MM.1S (cell line): ENCODE measurements around the gene ACO2.
"Not testable (repeated sequence)": the region's sequence is repeated elsewhere in the genome, so short reads cannot be mapped to it uniquely, and the experiment has no call there.

Experiments used
- DNase-seq: peaks from one replicate; pipeline ENCODE4 v3.0.0-alpha.2; 2015
- H2AFZ ChIP-seq: fragments of 300-600 bp; sonication (generic); 2 replicates; pipeline ENCODE4 v1.6.0; 2016; ENCODE audit warnings: antibody characterized with exemption, low read length
- H3F3A ChIP-seq: fragments of 300-600 bp; sonication (generic); 2 replicates; pipeline ENCODE4 v1.6.1; 2016; ENCODE audit warnings: mild to moderate bottlenecking, antibody characterized with exemption, low read length, moderate library complexity, mixed read lengths; ENCODE audit not compliant: insufficient read depth
- H3K27ac ChIP-seq: fragments of 300-600 bp; sonication (generic); 2 replicates; pipeline ENCODE4 v1.5.1; 2016; ENCODE audit warnings: mild to moderate bottlenecking, low read length
- H3K27me3 ChIP-seq: fragments of 300-600 bp; sonication (generic); replicated peaks from 2 replicates; pipeline ENCODE4 v1.6.0; 2016; ENCODE audit warnings: low read length; ENCODE audit not compliant: insufficient read depth
- H3K36me3 ChIP-seq: fragments of 300-600 bp; sonication (generic); replicated peaks from 2 replicates; pipeline ENCODE4 v1.6.1; 2016; ENCODE audit warnings: mild to moderate bottlenecking, low read length, mixed read lengths; ENCODE audit not compliant: insufficient read depth
- H3K4me1 ChIP-seq: fragments of 300-600 bp; sonication (generic); 2 replicates; pipeline ENCODE4 v1.6.1; 2016; ENCODE audit warnings: low read length, mixed read lengths
- H3K4me2 ChIP-seq: fragments of 300-600 bp; sonication (generic); 2 replicates; pipeline ENCODE4 v1.6.0; 2016; ENCODE audit warnings: low read depth, low read length
- H3K4me3 ChIP-seq: fragments of 300-600 bp; sonication (generic); 2 replicates; pipeline ENCODE4 v1.5.1; 2016; ENCODE audit warnings: low read length, mixed read lengths
- H3K79me2 ChIP-seq: fragments of 300-600 bp; sonication (generic); 2 replicates; pipeline ENCODE4 v1.6.1; 2016; ENCODE audit warnings: mixed run types, low read length, mixed read lengths
- H3K9ac ChIP-seq: fragments of 300-600 bp; sonication (generic); 2 replicates; pipeline ENCODE4 v1.6.1; 2016; ENCODE audit warnings: low read length, mixed read lengths
- H3K9me2 ChIP-seq: fragments of 300-600 bp; sonication (generic); replicated peaks from 2 replicates; pipeline ENCODE4 v1.6.1; 2016; ENCODE audit warnings: mild to moderate bottlenecking, low read length, mixed read lengths; ENCODE audit not compliant: insufficient read depth
- H3K9me3 ChIP-seq: fragments of 300-600 bp; sonication (generic); replicated peaks from 2 replicates; pipeline ENCODE4 v1.6.1; 2016; ENCODE audit warnings: mild to moderate bottlenecking, low read length, mixed read lengths; ENCODE audit not compliant: insufficient read depth
- H4K20me1 ChIP-seq: fragments of 300-600 bp; sonication (generic); 2 replicates; pipeline ENCODE4 v1.6.1; 2016; ENCODE audit warnings: mild to moderate bottlenecking, low read length, moderate library complexity, mixed read lengths; ENCODE audit not compliant: insufficient read depth
- CTCF ChIP-seq: fragments of 300-600 bp; sonication (generic); IDR thresholded peaks from 2 replicates; pipeline ENCODE4 v1.5.1; 2016; ENCODE audit warnings: antibody characterized with exemption, low read length, mixed read lengths
- EZH2 ChIP-seq: fragments of 300-600 bp; sonication (generic); optimal IDR thresholded peaks from 2 replicates; pipeline ENCODE3; 2017; ENCODE audit warnings: low read depth, mild to moderate bottlenecking, antibody characterized with exemption, low read length, mixed read lengths
- EZH2phosphoT487 ChIP-seq: fragments of 300-600 bp; sonication (generic); IDR thresholded peaks from 2 replicates; pipeline ENCODE4 v1.6.1; 2018; ENCODE audit warnings: antibody characterized with exemption, low read length

ACO2 gene

GRCh38 chr22:41570221-41570620, 101.3 kb downstream of the ACO2 start:
- no peak overlapping the region for H2AFZ ChIP-seq
- no peaks in the 10 kb centered on the region for H3K4me1 ChIP-seq
- H3F3A ChIP-seq, result no peaks in the 10 kb centered on the region
- no peak for DNase-seq
- H3K36me3 ChIP-seq, result no peaks in the 10 kb centered on the region
- no peak overlapping the region for H3K9ac ChIP-seq
- no peak for TF ChIP-seq CTCF
- TF ChIP-seq EZH2phosphoT487, result no peak
- no peak for TF ChIP-seq EZH2
- no peaks in the 10 kb centered on the region for H3K9me2 ChIP-seq
- H3K4me3 ChIP-seq, result no peak overlapping the region
- no peaks in the 10 kb centered on the region for H3K27me3 ChIP-seq
- no peak overlapping the region for H3K27ac ChIP-seq
- no peaks in the 10 kb centered on the region for H3K79me2 ChIP-seq
- H3K9me3 ChIP-seq, result no peaks in the 10 kb centered on the region
- H4K20me1 ChIP-seq, result no peaks in the 10 kb centered on the region
- H3K4me2 ChIP-seq, result no peak overlapping the region

- no peak overlapping the region for H2AFZ ChIP-seq
- no peaks in the 10 kb centered on the region for H4K20me1 ChIP-seq
- H3K9me2 ChIP-seq, result no peaks in the 10 kb centered on the region
- no peaks in the 10 kb centered on the region for H3K36me3 ChIP-seq
- H3K4me2 ChIP-seq, result no peak overlapping the region
- H3K9me3 ChIP-seq, result no peaks in the 10 kb centered on the region
- H3K4me1 ChIP-seq, result no peaks in the 10 kb centered on the region
- no peak for DNase-seq
- H3K4me3 ChIP-seq, result no peak overlapping the region
- H3K27me3 ChIP-seq, result no peaks in the 10 kb centered on the region
- H3K27ac ChIP-seq, result no peak overlapping the region
- no peaks in the 10 kb centered on the region for H3K79me2 ChIP-seq
- no peak overlapping the region for H3K9ac ChIP-seq
- H3F3A ChIP-seq, result no peaks in the 10 kb centered on the region
- TF ChIP-seq CTCF (no peak), EZH2 (no peak), EZH2phosphoT487 (no peak)
Observed at GRCh38 chr22:41571786-41572185, 102.9 kb downstream of the ACO2 start.

DNA sequence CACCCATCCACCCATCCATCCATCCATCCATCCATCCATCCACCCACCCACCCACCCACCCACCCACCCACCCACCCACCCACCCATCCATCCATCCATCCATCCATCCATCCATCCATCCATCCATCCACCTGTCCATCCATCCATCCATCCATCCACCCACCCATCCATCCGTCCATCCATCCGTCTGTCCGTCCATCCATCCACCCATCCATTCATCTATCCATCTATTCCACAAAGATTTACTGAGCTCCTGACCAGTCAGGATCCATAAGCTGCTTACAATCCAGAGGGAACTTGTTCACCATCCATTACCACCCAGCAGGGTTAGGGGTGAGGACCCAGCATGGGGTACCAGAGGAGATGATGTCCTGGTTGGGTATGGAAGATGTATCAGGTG, 103.4 kb downstream of the ACO2 start:
- not testable (repeated sequence) for H2AFZ ChIP-seq, DNase-seq, H3K9me2 ChIP-seq, H3K27me3 ChIP-seq, H4K20me1 ChIP-seq, H3K9ac ChIP-seq, H3K4me1 ChIP-seq, H3K4me3 ChIP-seq, H3K9me3 ChIP-seq, H3F3A ChIP-seq, H3K27ac ChIP-seq, H3K4me2 ChIP-seq, H3K36me3 ChIP-seq, H3K79me2 ChIP-seq

GRCh38 chr22:41573677-41574076, 104.8 kb downstream of the ACO2 start:
- no peak for TF ChIP-seq CTCF
- no peak for TF ChIP-seq EZH2
- TF ChIP-seq EZH2phosphoT487, result no peak
- H3K4me2 ChIP-seq, result no peak overlapping the region
- no peaks in the 10 kb centered on the region for H3K4me1 ChIP-seq

More at GRCh38 chr22:41573677-41574076, 104.8 kb downstream of the ACO2 start:
- Histone ChIP-seq H2AFZ (no peak overlapping the region), H3K27me3 (no peaks in the 10 kb centered on the region), H3K9me2 (no peaks in the 10 kb centered on the region), H3K4me3 (no peak overlapping the region), H3K36me3 (no peaks in the 10 kb centered on the region), H3K9ac (no peak overlapping the region), H3F3A (no peaks in the 10 kb centered on the region), H3K27ac (no peak overlapping the region), H3K9me3 (no peaks in the 10 kb centered on the region), H3K79me2 (no peaks in the 10 kb centered on the region), H4K20me1 (no peaks in the 10 kb centered on the region)
- DNase-seq, result no peak
